IMR-90 (cell line): ENCODE measurements around the gene R3HDM2.

Source experiments
- BHLHE40 ChIP-seq: fragments of 150-350 bp; IDR thresholded peaks from 2 replicates; pipeline ENCODE4 v1.6.1; 2016; ENCODE audit warnings: mild to moderate bottlenecking, low read depth, low read length
- CEBPB ChIP-seq: IDR thresholded peaks from 2 replicates; pipeline ENCODE4 v1.6.1; 2012; ENCODE audit warnings: low read depth, low read length, improper control_type of control experiment
- CTCF ChIP-seq: conservative IDR thresholded peaks from 2 replicates; pipeline ENCODE4 v1.5.1; 2012; ENCODE audit warnings: mild to moderate bottlenecking, low read depth, low read length, improper control_type of control experiment
- ELK1 ChIP-seq: fragments of 150-350 bp; IDR thresholded peaks from 2 replicates; pipeline ENCODE4 v1.6.1; 2016; ENCODE audit warnings: low read depth, mild to moderate bottlenecking, low read length, moderate library complexity, borderline replicate concordance
- FOS ChIP-seq: fragments of 150-350 bp; IDR thresholded peaks from 2 replicates; pipeline ENCODE4 v1.6.1; 2016; ENCODE audit warnings: low read depth, low read length
- MAFK ChIP-seq: IDR thresholded peaks from 2 replicates; pipeline ENCODE4 v1.6.1; 2012; ENCODE audit warnings: low read depth, low read length, improper control_type of control experiment
- MAZ ChIP-seq: IDR thresholded peaks from 2 replicates; pipeline ENCODE4 v1.6.1; 2012; ENCODE audit warnings: low read depth, mild to moderate bottlenecking, low read length, improper control_type of control experiment, moderate library complexity, borderline replicate concordance
- MXI1 ChIP-seq: IDR thresholded peaks from 2 replicates; pipeline ENCODE4 v1.6.1; 2012; ENCODE audit warnings: low read depth, mild to moderate bottlenecking, low read length, moderate library complexity, borderline replicate concordance
- POLR2A ChIP-seq: IDR thresholded peaks from 2 replicates; pipeline ENCODE4 v1.6.1; 2012; ENCODE audit warnings: mild to moderate bottlenecking, low read depth, low read length
- RAD21 ChIP-seq: IDR thresholded peaks from 2 replicates; pipeline ENCODE4 v1.6.1; 2012; ENCODE audit warnings: low read length, improper control_type of control experiment
- RCOR1 ChIP-seq: IDR thresholded peaks from 2 replicates; pipeline ENCODE4 v1.6.1; 2012; ENCODE audit warnings: mild to moderate bottlenecking, low read length, improper control_type of control experiment; ENCODE audit not compliant: insufficient replicate concordance
- RFX5 ChIP-seq: IDR thresholded peaks from 2 replicates; pipeline ENCODE4 v1.8.0; 2012; ENCODE audit warnings: low read depth, mild to moderate bottlenecking, low read length, moderate library complexity
- SMC3 ChIP-seq: fragments of 150-350 bp; IDR thresholded peaks from 2 replicates; pipeline ENCODE4 v1.6.1; 2016; ENCODE audit warnings: low read depth, mild to moderate bottlenecking, antibody characterized with exemption, low read length, moderate library complexity

- TF ChIP-seq RFX5: no peak
- no peak for TF ChIP-seq CEBPB
- no peak for TF ChIP-seq MXI1
- no peak for TF ChIP-seq CTCF
- TF ChIP-seq POLR2A: no peak
- no peak for TF ChIP-seq ELK1
- TF ChIP-seq RAD21: no peak
- TF ChIP-seq BHLHE40: no peak
- TF ChIP-seq SMC3: no peak
- no peak for TF ChIP-seq RCOR1
- TF ChIP-seq FOS: no peak
- no peak for TF ChIP-seq MAFK
- TF ChIP-seq MAZ: no peak
These were observed 12.6 kb downstream of the R3HDM2 start for GRCh38 chr12:57418255-57418654.
